ENCODE data around the gene EPHB2.

EPHB2 gene

GRCh38 chr1:22747021-22747734, 36.5 kb downstream of the EPHB2 start:
- DNase-seq (ENCODE audit: insufficient read length, low spot score) (no peak), FAIRE-seq (no peak)
- TF ChIP-seq CTCF (IDR thresholded peaks at IDR 0.05; ENCODE audit: insufficient read depth, missing control alignments): no peak

- DNase-seq (ENCODE audit: insufficient read length, low spot score) (no peak), FAIRE-seq (no peak)
- no peak for TF ChIP-seq CTCF (IDR thresholded peaks at IDR 0.05; ENCODE audit: insufficient read depth, missing control alignments)
Observed at GRCh38 chr1:22747735-22748073, 37.1 kb downstream of the EPHB2 start.

GRCh38 chr1:22749503-22749902, 38.9 kb downstream of the EPHB2 start:
- DNase-seq (ENCODE audit: insufficient read length, low spot score) (no peak), FAIRE-seq (no peak)
- TF ChIP-seq CTCF (IDR thresholded peaks at IDR 0.05; ENCODE audit: insufficient read depth, missing control alignments): no peak

- DNase-seq (ENCODE audit: insufficient read length, low spot score) (no peak), FAIRE-seq (no peak)
- no peak for TF ChIP-seq CTCF (IDR thresholded peaks at IDR 0.05; ENCODE audit: insufficient read depth, missing control alignments)
Observed at GRCh38 chr1:22749919-22750684, 39.5 kb downstream of the EPHB2 start.

- FAIRE-seq: no peak
- no peak for DNase-seq (ENCODE audit: insufficient read length, low spot score)
- no peak for TF ChIP-seq CTCF (IDR thresholded peaks at IDR 0.05; ENCODE audit: insufficient read depth, missing control alignments)
Observed at GRCh38 chr1:22750685-22751051, 40.0 kb downstream of the EPHB2 start.

GRCh38 chr1:22751124-22751531, 40.5 kb downstream of the EPHB2 start:
- DNase-seq (ENCODE audit: insufficient read length, low spot score): no peak
- FAIRE-seq: no peak
- TF ChIP-seq CTCF (IDR thresholded peaks at IDR 0.05; ENCODE audit: insufficient read depth, missing control alignments): no peak

- no peak for FAIRE-seq
- no peak for DNase-seq (ENCODE audit: insufficient read length, low spot score)
- no peak for TF ChIP-seq CTCF (IDR thresholded peaks at IDR 0.05; ENCODE audit: insufficient read depth, missing control alignments)
Observed at GRCh38 chr1:22752339-22752738, 41.7 kb downstream of the EPHB2 start.
